Neural progenitor cell (in vitro differentiated cells): ENCODE measurements around the gene WEE1.

Experiments used
- CTCF ChIP-seq: fragments of 200-600 bp; sonication (generic); IDR thresholded peaks from 2 replicates; pipeline ENCODE4 v1.5.1; 2017; ENCODE audit warnings: antibody characterized with exemption, mild to moderate bottlenecking
- EZH2 ChIP-seq: fragments of 200-600 bp; sonication (generic); IDR thresholded peaks from 2 replicates; pipeline ENCODE4 v1.6.1; 2017; ENCODE audit warnings: antibody characterized with exemption, mild to moderate bottlenecking, moderate library complexity
- EZH2phosphoT487 ChIP-seq: fragments of 200-600 bp; sonication (generic); IDR thresholded peaks from 2 replicates; pipeline ENCODE4 v1.6.1; 2017; ENCODE audit warnings: antibody characterized with exemption

DNA sequence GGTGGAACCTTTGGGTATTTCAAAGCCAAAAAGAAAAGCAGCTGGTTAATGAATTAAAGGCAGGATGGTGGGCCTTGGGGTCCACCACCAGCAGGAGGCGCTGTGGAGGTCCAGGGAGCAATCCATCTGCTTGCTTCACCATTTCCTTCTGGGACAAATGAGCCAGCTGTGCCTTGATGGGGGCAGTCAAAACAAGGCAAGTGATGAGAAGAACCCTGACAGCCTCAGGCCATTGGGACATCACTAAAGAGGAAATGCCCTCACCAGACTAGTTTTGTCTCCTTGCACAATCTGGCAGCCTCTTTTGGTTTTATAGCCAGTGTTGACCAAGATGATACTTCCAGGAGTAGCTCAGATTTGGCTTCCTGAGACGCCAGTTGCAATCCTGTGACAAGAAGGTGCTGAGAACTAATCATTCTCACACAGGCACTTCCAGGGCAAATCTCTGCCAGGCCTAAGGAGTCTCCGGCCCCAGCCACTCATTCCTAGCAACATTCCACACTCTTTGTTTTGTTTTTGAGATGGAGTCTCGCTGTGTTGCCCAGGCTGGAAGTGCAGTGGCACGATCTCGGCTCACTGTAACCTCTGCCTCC is 38.2 kb upstream of the WEE1 start:
- TF ChIP-seq CTCF (peak; percentile 95), EZH2 (no peak), EZH2phosphoT487 (no peak)
